ENCODE results near the gene PANX1. TPM values are rescaled to one million over a fixed set of nuclear protein-coding genes. Genes with fewer than 3 reads are reported as not detected.

The PANX1 gene
- total RNA-seq, 1 experiment from 2014 or later, result 21.9 TPM

- Histone ChIP-seq H3K4me2 (ENCODE audit: low read length) (no peak overlapping the region), H3K9me3 (ENCODE audit: control insufficient read depth in 1 of 2, insufficient read depth in 1 of 2, low read depth in 1 of 2, low read length in 2 of 2) (no peaks in the 10 kb centered on the region), H3K4me1 (ENCODE audit: control insufficient read depth in 1 of 2, insufficient read depth in 2 of 2, low read length in 2 of 2) (no peaks in the 10 kb centered on the region), H3K36me3 (ENCODE audit: control insufficient read depth in 1 of 2, insufficient read depth in 2 of 2, low read length in 2 of 2) (no peaks in the 10 kb centered on the region), H3K27ac (ENCODE audit: low read depth, low read length) (no peak overlapping the region), H4K20me1 (ENCODE audit: insufficient read depth) (no peaks in the 10 kb centered on the region), H3K4me3 (replicated peaks in 1 of 2; ENCODE audit: low read depth in 1 of 2, low read length in 2 of 2) (no peak overlapping the region), H3K9me2 (ENCODE audit: insufficient read depth) (no peaks in the 10 kb centered on the region), H3K27me3 (ENCODE audit: insufficient read depth, low read length) (peaks cover 18% of the 10 kb centered on the region; the same call in 1 of the 2 replicates), H3K9ac (ENCODE audit: low read length) (no peak overlapping the region), H2AFZ (ENCODE audit: low read depth, low read length, poor library complexity, severe bottlenecking) (no peak overlapping the region), H3K79me2 (ENCODE audit: insufficient read depth, low read length) (no peaks in the 10 kb centered on the region)
- no peak for TF ChIP-seq ZNF274 (IDR thresholded peaks at IDR 0.05; ENCODE audit: low read depth, low read length)
- no peak for TF ChIP-seq RAD21 (IDR thresholded peaks at IDR 0.05; ENCODE audit: low read depth)
- no peak for TF ChIP-seq SIN3A (IDR thresholded peaks at IDR 0.05; ENCODE audit: low read depth)
- TF ChIP-seq FOSL1 (IDR thresholded peaks at IDR 0.05; ENCODE audit: low read depth), result no peak
- no peak for TF ChIP-seq EZH2 (IDR thresholded peaks at IDR 0.05)
- TF ChIP-seq ZBTB33 (IDR thresholded peaks at IDR 0.05; ENCODE audit: extremely low read depth, insufficient replicate concordance, low read length), result no peak
- no peak for TF ChIP-seq ZFX (IDR thresholded peaks at IDR 0.05)
- no peak for TF ChIP-seq SP1 (IDR thresholded peaks at IDR 0.05; ENCODE audit: low read depth)
- TF ChIP-seq POLR2A (IDR thresholded peaks at IDR 0.05; ENCODE audit: borderline replicate concordance, extremely low read depth, insufficient read depth, insufficient read length), result no peak
- no peak for DNase-seq (ENCODE audit: low read depth, low spot score)
- RAD21 ChIA-PET (ENCODE audit: low non-redundant PET in 1 of 2, low total read pairs in 2 of 2, uncharacterized antibody in 2 of 2, unreplicated experiment in 2 of 2), result no interaction called here
- BruUV-seq (replicated peaks), result no TSS peak
- intact Hi-C loops (cut with micrococcal nuclease), result no loop called here
- no peak for ATAC-seq
- CTCF ChIA-PET, result no interaction called here
- POLR2A ChIA-PET, result no interaction called here
These were observed 84.3 kb downstream of the PANX1 start for GRCh38 chr11:94212898-94213297.

- ChIA-PET RAD21 (ENCODE audit: low non-redundant PET in 1 of 2, low total read pairs in 2 of 2, uncharacterized antibody in 2 of 2, unreplicated experiment in 2 of 2) (no interaction called here), POLR2A (no interaction called here), CTCF (no interaction called here)
- H3K4me3 ChIP-seq (replicated peaks in 1 of 2; ENCODE audit: low read depth in 1 of 2, low read length in 2 of 2), result no peak overlapping the region
- H3K27ac ChIP-seq (ENCODE audit: low read depth, low read length), result no peak overlapping the region
- H3K27me3 ChIP-seq (ENCODE audit: insufficient read depth, low read length), result peaks cover 15% of the 10 kb centered on the region; the same call in 1 of the 2 replicates
- no peak for TF ChIP-seq RAD21 (IDR thresholded peaks at IDR 0.05; ENCODE audit: low read depth)
- TF ChIP-seq SRF (IDR thresholded peaks at IDR 0.05; ENCODE audit: low read depth), result no peak
- TF ChIP-seq ELF1 (IDR thresholded peaks at IDR 0.05; ENCODE audit: borderline replicate concordance, low read depth), result no peak
- DNase-seq (ENCODE audit: low read depth, low spot score) (no peak), ATAC-seq (no peak)
- H2AFZ ChIP-seq (ENCODE audit: low read depth, low read length, poor library complexity, severe bottlenecking), result no peak overlapping the region
- no peak overlapping the region for H3K9ac ChIP-seq (ENCODE audit: low read length)
- H3K9me3 ChIP-seq (ENCODE audit: control insufficient read depth in 1 of 2, insufficient read depth in 1 of 2, low read depth in 1 of 2, low read length in 2 of 2), result peaks cover 0 to 5% of the 10 kb centered on the region in 2 experiments; a peak in 2 of 4 replicates
- no TSS peak for BruUV-seq (replicated peaks)
- intact Hi-C loops (cut with micrococcal nuclease), result no loop called here
- H4K20me1 ChIP-seq (ENCODE audit: insufficient read depth), result no peaks in the 10 kb centered on the region
- no peaks in the 10 kb centered on the region for H3K9me2 ChIP-seq (ENCODE audit: insufficient read depth)
- H3K79me2 ChIP-seq (ENCODE audit: insufficient read depth, low read length), result no peaks in the 10 kb centered on the region
- no peaks in the 10 kb centered on the region for H3K36me3 ChIP-seq (ENCODE audit: control insufficient read depth in 1 of 2, insufficient read depth in 2 of 2, low read length in 2 of 2)
- H3K4me1 ChIP-seq (ENCODE audit: control insufficient read depth in 1 of 2, insufficient read depth in 2 of 2, low read length in 2 of 2), result no peaks in the 10 kb centered on the region
- H3K4me2 ChIP-seq (ENCODE audit: low read length), result no peak overlapping the region
These were observed 89.1 kb downstream of the PANX1 start for GRCh38 chr11:94217705-94218104.

Measured in HCT116 (cell line).